Ramos (cell line): ENCODE measurements around the gene PAK6.

Experiments
- in situ Hi-C: fragments of 300-500 bp; cut with MboI; formaldehyde crosslinking; loops from one replicate; pipeline ENCODE4 v1.14.3; 2022; ENCODE audit warnings: low sequenced_read_pairs; ENCODE audit not compliant: unreplicated experiment

PAK6 gene

GRCh38 chr15:40240619-40241221, 1.9 kb downstream of the PAK6 start:
- in situ Hi-C loops: no loop called here

GRCh38 chr15:40241269-40242212, 2.7 kb downstream of the PAK6 start:
- in situ Hi-C loops: no loop called here

DNA sequence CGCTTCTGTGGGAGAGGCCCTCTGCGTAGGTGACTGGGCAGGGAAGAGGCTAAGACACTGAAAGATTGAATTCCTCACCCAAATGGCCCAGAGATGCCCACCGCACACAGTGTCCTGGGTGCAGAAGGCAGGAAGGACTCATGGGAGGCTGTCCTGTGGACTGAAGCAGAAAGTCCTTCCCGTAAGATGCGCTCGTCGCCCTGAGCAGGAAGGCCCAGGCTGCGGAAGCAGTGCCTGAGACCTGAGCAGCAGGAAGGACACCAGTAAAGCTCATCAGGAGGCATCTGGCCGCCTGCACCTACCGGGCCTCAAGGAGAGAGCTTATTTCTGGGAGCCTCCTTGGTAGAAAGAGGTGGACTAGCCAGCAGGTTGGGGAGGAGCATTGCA, 3.3 kb downstream of the PAK6 start:
- in situ Hi-C loops: no loop called here

- in situ Hi-C loops: no loop called here
These were observed 3.7 kb downstream of the PAK6 start for GRCh38 chr15:40242601-40243000.

DNA sequence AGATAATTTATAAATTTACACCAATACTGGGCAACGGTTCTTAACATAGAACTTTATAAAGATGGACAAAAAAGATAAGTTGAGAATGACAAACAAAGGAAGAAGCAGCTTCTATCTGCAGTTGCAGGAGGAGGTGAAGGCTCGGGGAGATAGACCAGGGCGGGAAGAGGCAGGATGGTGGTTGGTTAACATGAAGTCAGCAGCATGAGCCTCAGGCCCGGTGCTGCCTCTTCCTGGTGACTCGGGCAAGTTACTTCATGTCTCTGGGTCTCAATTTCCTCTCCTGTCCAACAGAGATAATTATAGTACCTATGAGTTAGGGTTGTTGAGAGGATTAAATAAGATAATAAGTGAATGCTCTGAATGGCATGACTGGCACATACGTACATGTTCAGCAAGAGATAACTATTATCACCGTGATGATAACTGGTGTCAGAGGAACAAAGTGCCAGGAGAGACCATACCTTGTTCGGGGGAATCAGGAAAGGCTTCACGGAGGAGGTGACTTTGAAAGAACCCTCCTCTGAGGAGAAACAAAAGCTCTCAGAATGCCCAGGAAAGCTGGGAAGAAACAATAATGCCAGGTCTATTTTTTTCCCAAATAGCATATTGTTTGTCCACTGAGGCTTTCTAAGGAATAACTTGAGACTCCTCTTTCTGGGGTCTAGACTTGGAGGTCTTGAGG, 4.4 kb downstream of the PAK6 start:
- in situ Hi-C loops: no loop called here

- in situ Hi-C loops: no loop called here
These were observed 6.2 kb downstream of the PAK6 start for GRCh38 chr15:40244961-40245523.

GRCh38 chr15:40245666-40246450, 7.0 kb downstream of the PAK6 start:
- in situ Hi-C loops: no loop called here

GRCh38 chr15:40246496-40247280, 7.8 kb downstream of the PAK6 start:
- in situ Hi-C loops: no loop called here

GRCh38 chr15:40247406-40247971, 8.6 kb downstream of the PAK6 start:
- in situ Hi-C loops: no loop called here

GRCh38 chr15:40248006-40248783, 9.3 kb downstream of the PAK6 start:
- in situ Hi-C loops: no loop called here

DNA sequence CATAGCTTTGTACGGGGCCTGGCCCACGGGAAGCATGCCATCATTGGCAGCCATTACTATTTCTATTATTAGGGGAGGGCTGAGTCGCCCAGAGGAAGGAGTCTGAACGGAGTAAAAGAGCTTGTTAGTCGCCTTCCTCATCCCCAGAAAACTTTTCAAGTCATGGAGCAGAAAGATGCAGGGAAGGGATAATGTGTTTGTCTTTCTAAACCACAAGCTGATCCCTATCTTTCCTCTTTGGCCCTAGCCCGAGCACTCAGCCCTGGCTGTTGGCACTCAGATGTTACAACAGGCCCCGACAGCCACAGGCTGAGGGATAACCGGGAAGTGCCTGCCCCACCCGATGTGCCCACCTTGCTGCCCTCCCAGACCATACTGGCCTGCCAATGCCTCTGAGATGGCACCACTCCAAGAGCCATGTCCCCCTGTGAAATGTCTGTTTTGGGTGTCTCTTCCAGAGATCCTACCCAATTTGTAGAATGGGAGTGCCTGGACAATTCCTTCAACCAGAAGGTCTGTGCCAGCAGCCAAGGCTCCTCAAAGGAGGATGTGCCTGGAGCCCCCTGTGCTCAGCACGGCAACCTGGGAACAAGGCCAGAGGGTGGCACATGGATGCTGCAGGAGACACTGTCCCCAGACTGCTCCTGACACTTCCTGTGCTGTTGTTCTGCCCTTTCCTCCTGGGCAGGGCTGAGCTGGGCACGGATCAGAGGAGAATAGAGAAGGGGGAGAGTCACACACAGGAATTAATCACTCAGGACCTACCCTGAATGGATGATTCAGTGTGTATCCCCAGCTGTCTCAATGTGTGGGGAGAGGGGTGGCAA, 10.8 kb downstream of the PAK6 start:
- in situ Hi-C loops: loop anchor here (25.0 kb wide), 1 partner anchor 562 kb away; no protein-coding TSS in a partner anchor

- in situ Hi-C loops: loop anchor here (25.0 kb wide), 1 partner anchor 563 kb away; no protein-coding TSS in a partner anchor
These were observed 11.4 kb downstream of the PAK6 start for GRCh38 chr15:40250304-40250656.

DNA sequence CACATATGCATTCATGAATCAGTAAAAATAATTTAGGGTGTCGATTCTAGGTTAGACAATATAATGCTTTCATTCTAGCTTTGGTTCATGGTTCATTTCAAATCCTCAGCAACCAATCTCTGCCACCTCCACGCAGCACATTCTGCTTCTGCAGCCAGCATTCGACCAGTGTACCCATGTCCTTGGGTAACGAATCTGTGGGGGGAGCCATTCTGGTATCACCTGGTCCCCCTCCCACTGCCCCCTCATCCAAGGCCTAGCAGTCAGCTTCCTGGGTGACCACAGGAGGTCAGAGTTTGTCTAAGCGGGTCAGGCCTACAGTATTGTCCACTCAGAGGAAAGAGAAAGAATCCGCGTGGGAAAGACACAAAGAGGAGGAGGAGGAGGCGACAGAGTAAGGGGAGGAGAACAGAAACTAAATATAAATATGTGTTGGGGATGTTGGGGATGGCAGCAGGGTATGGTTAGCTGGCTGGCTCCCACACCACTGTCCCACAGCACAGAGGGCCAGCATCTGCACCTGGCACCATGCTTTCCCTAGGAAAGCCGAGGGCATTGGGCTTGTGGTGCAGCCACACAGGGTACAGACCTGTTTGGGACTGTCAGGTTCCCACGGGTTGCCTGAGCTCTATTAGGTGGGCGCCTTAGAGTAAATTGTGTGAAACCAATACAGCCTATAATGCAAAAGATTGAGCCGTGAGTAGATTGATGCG, 12.1 kb downstream of the PAK6 start:
- in situ Hi-C loops: loop anchor here (25.0 kb wide), 1 partner anchor 564 kb away; no protein-coding TSS in a partner anchor

- in situ Hi-C loops: loop anchor here (25.0 kb wide), 1 partner anchor 564 kb away; no protein-coding TSS in a partner anchor
These were observed 12.8 kb downstream of the PAK6 start for GRCh38 chr15:40251486-40252140.

- in situ Hi-C loops: loop anchor here (25.0 kb wide), 1 partner anchor 565 kb away; no protein-coding TSS in a partner anchor
These were observed 13.2 kb downstream of the PAK6 start for GRCh38 chr15:40252141-40252437.
